Vagina (tissue), 2 donors: ENCODE results near the gene C12orf43.

Experiments
- POLR2AphosphoS5 ChIP-seq, 2 donors: sonication (generic); formaldehyde crosslinking; IDR thresholded peaks; one replicate each; pipeline ENCODE4 v1.9.0; 2017; ENCODE audit warnings: antibody characterized with exemption in 2 of 2, mild to moderate bottlenecking in 2 of 2, low read depth in 1 of 2; ENCODE audit not compliant: insufficient read depth in 1 of 2
- TF ChIP-seq, protein P1 (sequence below), 3 experiments: fragments of 450-650 bp in 2 of 3; fragments of 200-600 bp in 1 of 3; sonication (generic) in 1 of 3; IDR thresholded peaks; one replicate each; pipeline ENCODE4 v1.5.1; 2017 to 2019; ENCODE audit warnings: antibody characterized with exemption in 3 of 3, mild to moderate bottlenecking in 2 of 3, moderate library complexity in 2 of 3

DNA sequence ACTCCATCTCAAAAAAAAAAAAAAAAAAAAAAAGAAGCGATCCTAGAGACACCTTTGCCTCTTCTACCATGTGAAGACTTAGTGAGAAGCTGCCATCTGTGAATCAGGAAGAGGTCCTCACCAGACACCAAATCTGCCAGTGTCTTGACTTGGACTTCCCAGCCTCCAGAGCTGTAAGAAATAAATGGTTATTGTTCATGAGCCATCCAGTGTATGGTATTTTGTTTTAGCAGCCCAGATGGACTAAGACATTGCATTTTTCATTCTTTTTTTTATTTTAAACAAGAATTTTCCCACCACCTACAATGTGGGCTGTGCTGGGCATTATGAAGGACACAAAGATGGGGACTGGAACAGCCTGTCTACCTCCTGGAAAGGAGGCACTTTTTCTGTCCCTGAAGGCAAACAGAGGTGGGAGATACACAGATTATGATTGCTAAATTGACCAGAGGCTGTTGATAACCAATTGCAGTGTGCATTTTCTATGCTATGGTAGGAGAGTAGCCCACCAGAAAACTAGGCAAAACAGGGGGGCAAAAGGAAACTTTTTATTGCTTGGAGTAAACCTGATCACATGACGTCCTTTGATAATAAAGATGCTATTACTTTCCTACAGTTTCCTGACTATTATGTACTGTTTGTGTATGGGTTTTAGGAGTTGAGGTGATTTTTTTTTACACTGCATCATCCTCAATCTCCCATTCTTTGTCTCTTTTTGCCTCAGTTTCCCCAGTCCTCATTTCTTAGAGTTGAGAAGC, 2.8 kb upstream of the C12orf43 start:
- no peak for TF ChIP-seq POLR2AphosphoS5 (IDR thresholded peaks at IDR 0.05; ENCODE audit: insufficient read depth in 1 of 2, low read depth in 1 of 2)
- TF ChIP-seq, protein P1, sequence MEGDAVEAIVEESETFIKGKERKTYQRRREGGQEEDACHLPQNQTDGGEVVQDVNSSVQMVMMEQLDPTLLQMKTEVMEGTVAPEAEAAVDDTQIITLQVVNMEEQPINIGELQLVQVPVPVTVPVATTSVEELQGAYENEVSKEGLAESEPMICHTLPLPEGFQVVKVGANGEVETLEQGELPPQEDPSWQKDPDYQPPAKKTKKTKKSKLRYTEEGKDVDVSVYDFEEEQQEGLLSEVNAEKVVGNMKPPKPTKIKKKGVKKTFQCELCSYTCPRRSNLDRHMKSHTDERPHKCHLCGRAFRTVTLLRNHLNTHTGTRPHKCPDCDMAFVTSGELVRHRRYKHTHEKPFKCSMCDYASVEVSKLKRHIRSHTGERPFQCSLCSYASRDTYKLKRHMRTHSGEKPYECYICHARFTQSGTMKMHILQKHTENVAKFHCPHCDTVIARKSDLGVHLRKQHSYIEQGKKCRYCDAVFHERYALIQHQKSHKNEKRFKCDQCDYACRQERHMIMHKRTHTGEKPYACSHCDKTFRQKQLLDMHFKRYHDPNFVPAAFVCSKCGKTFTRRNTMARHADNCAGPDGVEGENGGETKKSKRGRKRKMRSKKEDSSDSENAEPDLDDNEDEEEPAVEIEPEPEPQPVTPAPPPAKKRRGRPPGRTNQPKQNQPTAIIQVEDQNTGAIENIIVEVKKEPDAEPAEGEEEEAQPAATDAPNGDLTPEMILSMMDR (IDR thresholded peaks at IDR 0.05) = no peak
